Activated naive CD8-positive, alpha-beta T cell treated with anti-CD3 and anti-CD28 coated beads, Interleukin-2, amount 50 U/mL, for 16 hours (primary cell): ENCODE results near the gene CAPG.
A peak's percentile ranks its signal among the peaks of the same experiment; 100 is the strongest.
"Not testable (repeated sequence)": the region's sequence is repeated elsewhere in the genome, so short reads cannot be mapped to it uniquely, and the experiment has no call there.

ENCODE experiments used
- DNase-seq: peaks from one replicate; pipeline ENCODE4 v3.0.0-alpha.2; 2020; ENCODE audit warnings: low read depth, low spot score

The CAPG gene

DNA sequence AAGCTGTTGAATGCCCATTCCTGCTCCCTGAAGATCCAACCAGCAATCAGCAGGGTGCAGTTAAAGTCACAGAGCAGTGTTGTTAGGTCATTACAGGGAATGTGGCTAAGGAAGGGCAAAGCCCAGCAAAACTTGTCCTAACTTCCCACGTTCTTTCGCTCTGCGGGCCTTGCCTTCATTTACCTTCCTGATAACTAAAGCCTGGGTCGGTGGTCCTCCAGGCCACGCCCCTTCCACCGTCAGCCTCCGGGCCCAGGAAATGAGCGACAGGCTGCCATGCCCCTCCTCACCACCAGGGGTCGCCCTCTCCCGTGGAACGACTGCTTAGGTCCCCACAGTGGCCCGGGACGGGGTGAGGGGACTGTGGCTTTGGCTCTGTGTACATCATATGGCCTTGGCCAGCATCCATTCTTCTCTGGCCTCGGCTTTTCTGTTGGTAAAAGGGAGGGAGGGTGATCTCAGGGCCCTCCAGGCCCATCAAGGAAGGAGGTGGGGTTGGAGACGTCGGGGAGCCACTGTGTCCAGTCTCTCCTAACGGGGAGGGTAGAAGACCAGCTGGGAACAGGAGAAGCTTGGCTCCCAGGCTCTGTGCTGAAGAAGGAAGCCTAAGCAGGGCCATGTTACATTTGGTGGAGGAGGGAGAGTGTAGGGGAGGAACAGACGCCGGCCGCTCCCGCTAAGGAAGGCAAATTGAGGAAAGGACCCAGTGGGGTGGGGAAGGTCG, 10.5 kb upstream of the CAPG start:
- DNase-seq, result peak; percentile 87

DNA sequence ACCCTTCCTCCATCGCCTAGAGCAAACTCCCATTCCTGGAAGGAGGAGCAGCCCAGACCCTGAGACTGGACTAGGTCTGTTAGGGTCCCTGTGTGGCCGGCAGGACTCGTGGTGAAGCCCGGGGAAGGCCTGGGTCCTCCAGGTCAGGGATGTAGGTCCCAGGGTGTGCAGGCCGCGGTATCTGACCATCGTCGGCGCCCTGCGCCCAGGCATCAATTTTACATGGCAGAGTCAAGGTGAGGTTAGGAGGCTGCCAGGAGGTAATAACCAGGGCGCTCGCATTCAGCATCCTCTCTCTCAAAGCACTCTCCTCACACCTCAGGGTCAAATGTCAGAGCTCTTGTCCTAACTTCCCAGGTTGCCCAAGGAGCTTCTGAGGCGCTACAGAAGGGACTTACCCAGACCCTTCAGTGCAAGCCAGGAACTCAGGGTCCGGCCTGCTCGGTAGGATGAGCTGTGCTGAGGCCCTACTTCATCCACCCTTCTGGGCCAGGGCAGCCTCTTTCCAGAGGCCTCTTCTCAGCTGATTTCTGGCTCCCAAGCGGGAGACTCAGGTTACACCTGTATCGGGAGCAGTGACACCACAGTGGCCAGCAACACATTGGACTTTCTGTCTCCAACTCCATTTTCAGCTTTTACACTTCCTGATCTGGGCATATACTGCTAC, 9.0 kb upstream of the CAPG start:
- no peak for DNase-seq

DNA sequence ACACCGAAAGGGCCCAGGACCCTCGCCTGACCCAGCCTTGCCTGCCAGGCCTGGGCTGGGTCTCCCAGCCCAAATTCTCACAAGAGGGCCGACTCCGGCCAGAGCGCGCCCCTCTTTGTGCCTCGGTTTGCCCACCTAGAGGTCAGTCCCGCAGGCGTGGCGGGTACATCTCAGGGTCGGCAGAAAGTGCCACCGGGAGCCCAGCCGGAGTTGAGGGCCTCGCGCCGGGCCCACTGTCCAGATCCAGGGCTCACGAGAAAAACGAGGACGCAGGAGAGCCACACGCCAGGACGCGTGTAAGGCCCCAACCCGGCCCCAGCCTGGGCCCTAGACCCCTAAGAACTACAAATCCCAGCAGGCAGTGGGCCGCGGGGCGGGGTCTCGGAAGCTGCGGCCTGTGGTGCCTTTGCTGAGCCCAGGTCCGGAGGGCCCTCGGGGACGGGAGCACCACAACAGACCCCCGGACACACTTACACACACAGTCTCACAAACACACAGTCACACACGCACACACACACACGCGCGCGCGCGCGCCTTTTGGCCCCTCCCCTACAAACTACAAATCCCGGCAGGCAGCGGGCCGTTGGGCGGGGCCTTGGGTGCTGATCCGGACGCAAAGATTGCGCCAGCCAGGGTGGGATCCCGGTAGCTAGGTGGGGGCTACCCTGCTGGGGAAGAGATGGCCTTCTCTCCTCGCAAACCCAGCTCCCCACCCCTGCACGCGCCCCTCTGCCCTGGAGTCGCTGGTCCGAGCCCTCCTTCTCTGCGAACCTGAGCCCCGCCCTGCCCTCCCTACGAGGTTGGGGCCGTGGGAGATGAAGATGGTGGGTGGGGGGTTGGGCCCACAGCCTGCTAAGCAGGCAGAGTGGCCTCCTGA, 8.2 kb upstream of the CAPG start, which contains the start of gene SH2D6:
TSS of gene SH2D6 (plus strand) at position 583 of the 877 bp plus-strand sequence. CDS start 10,752 bp downstream, outside the sequence.
- peak; percentile 76 for DNase-seq

DNA sequence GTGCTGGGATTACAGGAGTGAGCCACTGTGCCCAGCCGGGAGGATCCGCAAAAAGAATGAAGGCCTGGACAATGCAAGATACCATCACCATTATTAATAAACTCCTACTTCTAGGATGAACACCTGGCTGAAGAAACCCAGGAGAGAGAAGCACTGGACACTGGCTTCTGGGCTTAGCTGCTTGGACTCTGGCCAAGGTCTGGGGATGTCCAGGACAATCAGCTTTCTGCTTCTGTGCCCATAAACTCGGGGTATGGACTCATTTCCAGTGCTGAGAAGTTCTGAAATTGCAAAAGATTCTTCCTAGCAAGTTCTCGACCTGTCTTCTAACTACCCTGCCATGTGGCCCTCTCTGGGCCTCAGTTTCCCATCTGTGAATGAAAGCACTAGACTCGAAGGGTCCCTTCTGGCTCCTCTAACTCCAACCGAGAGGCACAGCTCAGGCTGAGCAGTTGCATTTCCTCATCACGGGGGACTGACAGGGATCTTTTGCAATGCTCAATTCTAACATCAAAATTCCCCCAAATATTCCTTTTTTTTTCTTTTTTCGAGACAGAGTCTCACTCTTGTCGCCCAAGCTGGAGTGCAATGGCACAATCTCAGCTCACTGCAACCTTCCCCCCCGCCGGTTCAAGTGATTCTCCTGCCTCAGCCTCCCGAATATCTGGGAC, 5.9 kb upstream of the CAPG start:
- no peak for DNase-seq

DNA sequence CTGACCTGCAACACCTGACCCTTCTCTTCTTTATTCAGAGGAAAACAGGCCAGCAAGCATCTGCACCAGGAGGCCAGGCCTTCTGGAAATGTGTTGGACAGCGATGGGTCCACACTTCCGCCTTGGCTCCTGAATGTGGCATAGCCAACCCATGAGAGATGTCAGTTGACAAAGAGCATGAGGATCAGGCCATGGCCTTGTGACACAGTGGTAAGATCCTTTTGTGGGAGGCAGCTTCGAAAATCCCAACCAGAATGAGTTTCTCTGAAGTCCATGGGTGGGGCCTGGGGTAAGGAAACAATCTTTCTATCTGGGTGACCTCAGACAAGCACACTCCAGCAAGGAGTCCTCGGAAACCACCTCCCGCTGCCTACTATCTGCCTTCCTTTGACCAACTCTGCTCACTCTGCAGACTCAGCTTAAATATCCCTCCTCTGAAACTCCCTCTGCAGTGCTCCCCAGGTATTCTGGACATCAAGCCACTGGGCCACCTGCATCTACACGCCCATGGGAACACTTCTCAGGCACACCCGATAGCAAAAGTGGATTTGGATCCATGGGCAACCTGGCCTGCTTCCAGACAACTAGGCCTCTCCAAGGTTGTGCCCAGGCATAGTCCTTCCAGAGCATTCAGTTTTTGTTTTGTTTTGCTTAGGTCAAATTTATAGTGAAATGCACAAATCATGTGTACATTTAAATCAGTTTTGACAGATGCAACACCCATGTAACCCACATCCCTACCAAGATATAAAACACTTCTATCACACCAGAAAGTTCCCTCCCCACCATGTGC, 4.8 kb upstream of the CAPG start:
- no peak for DNase-seq

DNA sequence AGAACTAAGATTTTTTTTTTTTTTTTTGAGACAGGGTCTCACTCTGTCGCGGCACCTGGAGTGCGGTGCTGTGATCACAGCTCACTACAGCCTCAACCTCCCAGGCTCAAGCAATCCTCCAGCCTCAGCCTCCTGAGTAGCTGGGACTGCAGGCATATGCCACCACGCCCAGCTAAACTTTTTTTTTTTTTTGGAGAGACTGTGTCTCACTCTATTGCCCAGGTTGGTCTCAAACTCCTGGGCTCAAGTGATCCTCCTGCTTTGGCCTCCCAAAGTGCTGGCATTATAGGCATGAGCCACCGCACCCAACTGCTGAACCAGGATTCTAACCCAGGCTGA, 4.2 kb upstream of the CAPG start:
- not testable (repeated sequence) for DNase-seq

DNA sequence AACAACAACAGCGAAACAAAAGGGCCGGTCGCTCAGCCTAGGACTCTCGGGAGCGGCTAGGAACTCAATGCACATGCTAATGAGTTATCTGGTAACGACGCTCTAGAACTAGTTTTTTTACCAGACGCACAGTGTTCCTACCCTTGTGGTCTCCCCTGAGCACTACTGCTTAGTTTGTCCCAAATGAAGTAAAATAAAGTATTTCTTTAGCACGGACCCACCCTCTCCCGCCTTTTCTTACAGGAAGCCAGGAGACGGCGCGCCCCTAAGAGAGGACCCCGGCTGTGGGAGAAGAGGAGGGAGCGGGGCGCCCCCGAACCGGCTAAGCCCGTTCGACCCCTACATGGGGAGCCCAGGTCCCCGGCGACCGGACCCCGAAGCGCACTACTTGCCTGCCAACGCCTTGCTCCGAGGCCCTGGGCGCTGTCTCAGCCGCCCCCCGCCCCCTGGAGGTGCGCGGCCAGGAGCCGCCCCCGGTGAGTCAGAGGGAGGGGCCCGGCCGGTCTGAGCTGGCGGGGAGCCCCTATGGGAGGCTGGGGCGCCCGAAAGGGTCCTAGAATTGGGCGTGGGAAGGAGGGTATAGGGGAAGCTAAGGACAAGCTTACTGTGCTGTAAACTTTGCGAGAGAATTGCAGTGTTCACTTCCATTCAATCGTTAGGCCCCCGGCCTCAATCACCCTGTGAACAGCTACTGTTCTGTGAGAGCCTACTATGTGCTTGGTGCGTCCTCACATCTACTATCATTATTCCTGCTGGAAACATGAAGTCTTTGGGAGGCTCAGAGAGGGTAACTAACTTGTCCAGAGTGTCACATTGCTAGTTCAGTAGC, 3.6 kb upstream of the CAPG start:
- no peak for DNase-seq

DNA sequence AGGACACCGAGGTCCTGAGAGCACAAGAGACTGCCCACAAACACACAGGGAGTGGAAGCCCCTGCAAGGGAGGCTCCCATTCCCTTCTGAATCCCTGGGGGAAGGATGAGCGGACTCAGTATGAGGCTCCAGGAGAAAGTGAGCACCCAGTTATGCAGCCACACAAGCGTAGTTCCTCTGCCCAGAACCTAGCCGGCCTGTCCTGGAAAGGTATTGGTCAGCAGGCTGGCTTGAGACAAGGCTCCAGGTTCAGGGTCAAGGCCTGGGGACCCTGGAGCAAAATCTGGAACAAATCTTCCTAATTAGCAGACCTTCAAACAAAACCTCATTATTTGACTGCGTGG, 1.2 kb upstream of the CAPG start:
- DNase-seq, result no peak

DNA sequence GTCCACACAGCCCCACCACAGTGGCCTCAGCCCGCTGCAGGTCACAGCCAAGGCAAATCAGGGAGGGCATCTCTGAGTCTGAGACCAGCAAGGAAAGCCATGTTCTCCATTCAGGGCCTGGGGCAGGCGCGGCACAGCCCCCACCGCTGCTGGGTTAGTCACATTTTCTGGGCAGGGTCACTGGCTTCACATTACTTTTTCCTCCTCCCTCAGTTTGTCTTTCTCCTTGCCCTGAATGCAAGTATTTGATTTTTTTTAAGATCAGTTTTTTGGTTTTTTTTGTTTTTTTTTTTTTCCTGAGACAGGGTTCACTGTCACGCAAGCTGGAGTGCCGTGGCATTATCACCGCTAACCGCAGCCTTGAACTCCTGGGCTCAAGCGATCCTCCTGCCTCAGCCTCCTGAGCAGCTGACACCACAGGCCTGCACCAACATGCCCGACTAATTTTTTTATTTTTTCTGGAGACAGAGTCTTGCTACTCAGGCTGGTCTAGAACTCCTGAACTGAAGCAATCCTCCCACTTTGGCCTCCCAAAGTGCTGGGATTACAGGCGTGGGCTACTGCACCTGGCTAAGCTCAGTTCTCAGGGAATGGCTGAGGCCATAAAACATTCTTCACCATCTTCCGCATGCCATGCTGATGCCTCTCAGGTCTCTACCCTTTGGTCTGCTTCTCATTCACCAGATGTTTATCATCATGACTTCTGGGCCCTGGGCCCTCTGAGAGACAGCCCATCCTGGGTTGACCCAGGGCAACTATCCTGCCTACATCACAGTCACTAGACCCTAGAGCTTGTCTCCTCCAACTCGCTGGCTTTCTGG, 628 bp upstream of the CAPG start:
- DNase-seq, result no peak

DNA sequence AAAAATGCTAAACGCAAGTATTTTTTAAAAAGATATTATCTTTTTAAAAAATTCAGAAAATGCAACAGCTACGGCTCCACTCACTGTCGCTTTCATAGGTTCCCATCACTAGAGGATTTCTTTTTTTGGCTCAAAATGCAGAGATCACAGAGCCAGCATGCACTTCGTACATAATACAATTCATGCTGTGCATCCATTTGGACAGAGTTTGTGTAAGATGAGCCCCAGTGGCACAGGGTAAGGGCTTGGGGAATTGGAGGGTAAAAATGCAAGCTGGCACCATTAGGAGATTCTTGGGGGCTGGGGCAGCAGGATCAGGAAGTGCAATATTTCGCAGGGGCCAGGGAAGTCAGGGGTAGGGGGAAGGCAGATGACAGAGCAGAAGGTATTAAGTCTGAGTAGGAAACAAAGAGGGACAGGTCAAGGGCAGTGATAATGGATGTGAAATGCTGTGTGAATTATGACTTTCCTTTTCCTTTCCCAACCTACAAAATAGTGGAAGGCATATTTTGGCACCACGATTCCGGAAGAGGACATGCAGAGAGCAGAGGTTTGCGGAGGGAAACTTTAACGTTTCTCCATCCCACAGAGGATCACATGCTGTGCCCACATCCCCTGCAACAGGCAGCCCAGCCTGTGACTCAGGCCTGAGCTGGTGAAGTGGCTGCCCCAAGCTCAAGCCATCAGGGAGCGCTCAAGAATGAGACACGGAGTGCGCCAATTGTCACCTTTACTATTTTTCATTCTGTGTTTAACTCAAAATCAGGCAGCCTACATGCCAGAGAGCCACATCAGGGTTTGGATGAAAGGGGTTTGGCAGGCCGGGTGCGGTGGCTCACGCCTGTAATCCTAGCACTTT, 4.7 kb downstream of the CAPG start:
- peak; percentile 30 for DNase-seq

DNA sequence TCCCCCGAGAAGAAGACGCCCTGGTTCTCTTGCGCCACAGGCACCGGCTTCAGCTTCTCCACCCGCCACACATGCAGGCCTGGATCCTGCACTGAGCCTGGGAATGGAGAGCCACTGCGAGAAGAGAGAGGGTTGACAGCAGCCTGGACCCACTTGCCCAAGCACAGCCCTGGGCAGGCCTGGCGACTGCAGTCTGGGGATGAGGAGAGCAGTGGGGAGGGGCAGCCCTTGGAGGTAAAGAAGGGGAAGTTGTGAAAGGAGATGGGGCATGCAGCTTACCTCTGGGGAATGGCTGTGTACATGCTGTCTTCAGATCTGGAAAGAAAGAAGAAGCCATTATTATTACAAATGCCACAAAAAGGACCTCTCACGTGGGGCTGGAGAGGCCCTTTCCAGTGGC, 8.3 kb downstream of the CAPG start:
- DNase-seq, result no peak

DNA sequence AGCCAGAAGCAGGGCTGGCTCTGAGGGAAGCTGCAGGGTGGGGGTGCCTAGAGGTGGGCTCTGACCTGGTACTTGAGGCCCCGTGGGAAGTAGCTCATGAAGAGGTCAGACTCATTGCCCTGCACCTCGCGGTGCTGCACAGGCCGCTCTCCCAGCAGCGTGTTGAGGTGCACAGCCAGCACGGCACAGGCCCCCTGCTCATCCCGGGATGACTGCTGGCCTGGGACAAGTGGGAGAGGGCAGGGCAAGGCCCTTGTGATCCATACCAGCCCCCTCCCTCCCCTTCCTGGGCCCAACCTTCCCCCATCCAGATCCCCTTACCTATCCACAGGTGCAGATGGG, 8.7 kb downstream of the CAPG start:
- DNase-seq, result no peak

DNA sequence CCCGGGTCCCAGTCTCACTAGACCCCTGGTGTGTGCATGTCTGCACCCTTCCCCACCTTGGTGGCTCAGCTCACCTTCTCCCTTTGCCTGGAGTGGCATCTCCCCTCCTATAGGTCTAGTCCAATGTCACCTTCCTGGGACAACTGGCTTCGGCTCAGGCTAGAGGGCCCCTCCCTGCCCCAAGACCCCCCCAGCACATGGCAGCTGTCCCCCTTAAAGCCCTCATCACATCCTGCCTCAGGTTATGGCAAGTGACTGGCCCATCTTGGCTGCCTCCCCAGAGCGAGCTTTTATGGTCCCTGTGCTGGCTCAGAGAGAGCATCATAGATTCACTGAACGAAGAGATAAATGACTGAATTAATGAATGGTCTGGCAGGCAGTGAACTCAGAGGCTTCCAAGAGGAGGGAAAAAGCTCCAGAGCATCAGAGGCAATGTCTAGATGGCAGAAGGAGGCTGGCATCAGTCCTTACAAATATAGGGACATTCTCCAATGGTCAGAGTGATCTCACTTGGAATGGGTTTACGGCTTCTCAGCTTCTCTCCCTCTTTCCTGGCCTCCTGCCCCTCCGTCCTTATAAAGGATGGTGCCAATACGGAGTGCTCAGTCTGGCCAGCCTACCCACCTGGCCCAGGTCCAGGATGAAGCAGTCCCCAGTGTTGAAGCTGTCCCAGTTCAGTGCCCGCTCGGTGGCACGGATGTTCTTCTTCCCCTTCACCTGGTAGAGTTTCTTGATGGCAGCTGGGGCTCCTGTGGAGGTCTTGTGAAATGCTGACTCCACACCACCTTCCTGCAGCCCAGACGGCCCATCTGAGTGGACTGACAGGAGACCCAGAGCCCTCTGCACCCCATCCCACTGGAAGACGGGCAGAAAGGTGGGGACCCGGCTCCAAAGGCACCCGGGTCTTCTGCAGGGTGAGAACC, 9.4 kb downstream of the CAPG start:
- no peak for DNase-seq

DNA sequence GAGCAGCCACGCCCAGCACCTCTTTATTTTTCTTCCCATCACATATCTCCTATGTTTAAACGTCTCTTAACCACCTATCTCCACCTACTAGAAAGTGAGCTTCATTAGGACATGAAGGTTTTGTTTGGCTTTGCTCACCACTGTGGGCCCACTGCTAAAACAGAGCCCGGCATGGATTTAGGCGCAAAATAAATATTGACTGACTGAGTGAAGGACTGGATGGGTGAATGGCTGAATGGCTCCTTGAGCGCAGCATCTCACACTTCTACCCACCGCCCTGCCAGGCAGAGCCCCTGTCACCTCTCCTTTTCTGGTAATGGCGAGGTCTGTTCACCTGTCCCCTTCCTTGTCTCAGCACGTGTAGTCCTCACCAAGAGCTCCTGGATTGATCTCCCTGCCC, 10.1 kb downstream of the CAPG start:
- DNase-seq, result no peak

DNA sequence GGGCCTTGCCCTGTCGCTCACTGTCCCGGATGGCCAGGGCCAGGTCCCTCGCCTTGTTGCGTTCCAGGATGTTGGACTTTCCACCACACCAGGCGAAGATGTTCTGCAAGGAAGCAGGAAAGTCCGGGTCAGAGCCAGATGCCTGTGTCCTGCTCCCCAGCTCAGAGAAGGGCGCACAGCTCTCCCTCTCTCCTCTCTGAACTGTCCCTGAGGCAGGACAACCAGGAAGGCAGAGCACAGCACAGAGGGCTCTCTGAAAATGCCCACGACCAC, 11.0 kb downstream of the CAPG start:
- no peak for DNase-seq

DNA sequence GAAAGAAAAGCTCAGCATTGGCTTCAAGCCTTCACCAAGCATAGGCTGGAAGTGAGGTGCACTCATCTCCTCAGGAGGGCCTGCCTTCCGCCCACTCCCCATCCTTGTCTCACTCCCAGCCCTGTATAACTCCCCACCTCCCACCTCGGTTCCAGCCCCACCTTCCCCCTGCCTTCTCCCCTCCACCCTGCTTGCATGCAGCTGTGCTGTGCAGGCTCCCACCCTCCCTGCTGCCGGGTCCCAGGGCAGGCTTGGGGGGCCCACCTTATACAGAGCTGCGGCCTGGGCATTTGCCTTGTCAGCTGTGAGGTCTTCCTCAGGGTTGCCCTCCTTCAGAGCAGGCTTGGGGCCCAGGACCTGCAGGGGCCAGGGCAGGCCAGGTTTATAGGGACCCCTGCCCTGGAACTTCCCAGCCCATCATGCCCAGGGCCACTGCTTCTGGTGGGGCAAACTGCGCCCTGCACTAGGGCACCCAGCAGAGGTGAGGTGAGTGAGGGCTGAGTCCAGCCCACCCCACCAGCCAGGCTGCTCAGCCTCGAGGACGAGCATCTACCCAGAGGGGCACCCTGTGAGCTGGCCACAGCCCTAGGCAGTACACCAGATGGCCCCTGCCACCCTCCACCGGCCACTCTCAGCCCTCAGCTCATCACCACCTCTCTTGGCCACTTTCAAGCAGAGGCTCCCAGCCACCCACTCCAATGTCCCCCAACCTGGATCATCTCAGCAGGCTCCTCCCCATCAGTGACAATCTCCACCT, 11.6 kb downstream of the CAPG start:
- no peak for DNase-seq

DNA sequence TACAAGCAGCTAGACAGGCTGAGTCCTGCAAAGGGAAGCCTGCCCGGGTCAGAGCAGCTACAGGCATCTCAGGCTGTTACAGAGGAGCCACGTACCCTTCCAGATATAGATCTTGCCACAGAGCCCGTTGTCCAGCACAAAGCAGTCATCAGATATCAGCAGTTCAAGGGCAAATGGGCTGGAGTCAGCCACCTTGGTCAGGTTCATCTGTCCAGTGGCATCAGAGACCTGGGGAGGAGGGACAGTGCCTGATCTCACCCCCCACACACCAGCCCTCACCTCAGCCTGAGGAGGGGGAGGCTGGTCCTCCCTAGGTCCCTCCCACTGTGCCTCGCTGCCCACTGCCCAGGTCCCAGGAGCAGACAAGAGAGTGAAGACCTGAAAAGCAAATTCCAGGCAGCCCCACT, 12.2 kb downstream of the CAPG start:
- DNase-seq, result no peak
